CD4-positive, CD25-positive, alpha-beta regulatory T cell (primary cell): Measurements from ENCODE around the gene STRADB. TPM values are rescaled to one million over a fixed set of nuclear protein-coding genes. Genes with fewer than 3 reads are reported as not detected.

Source experiments
- ATAC-seq, 2 donors: fragments of 150-1000 bp; cut with Tn5 transposase; one replicate each; pipeline ENCODE4 v1.10.0; 2021; ENCODE audit warnings: low read depth in 2 of 2, moderate number of reproducible peaks in 2 of 2, moderate library complexity in 1 of 2
- DNase-seq, 3 donors: peaks; one replicate each; pipeline versions ENCODE4 v3.0.0 to v3.0.0-alpha.2; 2012 to 2022; ENCODE audit warnings: mixed read lengths in 1 of 3
- H3K27ac ChIP-seq: one replicate; pipeline ENCODE4 v1.7.0; 2013; ENCODE audit warnings: mild to moderate bottlenecking, low read length; ENCODE audit not compliant: insufficient read depth, poor library complexity, severe bottlenecking
- H3K27me3 ChIP-seq: one replicate; pipeline ENCODE4 v1.7.0; 2013; ENCODE audit warnings: low read length; ENCODE audit not compliant: control insufficient read depth, insufficient read depth
- H3K36me3 ChIP-seq: one replicate; pipeline ENCODE4 v1.7.0; 2013; ENCODE audit warnings: mild to moderate bottlenecking, low read length, moderate library complexity; ENCODE audit not compliant: control insufficient read depth, insufficient read depth
- H3K4me1 ChIP-seq: 2 replicates; pipeline ENCODE4 v1.7.0; 2013; ENCODE audit warnings: mild to moderate bottlenecking, low read length; ENCODE audit not compliant: insufficient read depth, control insufficient read depth, poor library complexity, severe bottlenecking
- H3K4me3 ChIP-seq: one replicate; pipeline ENCODE4 v1.7.0; 2013; ENCODE audit warnings: low read depth, mild to moderate bottlenecking, low read length, moderate library complexity
- H3K9me3 ChIP-seq, 2 experiments: 1 replicate in 1 of 2; 2 replicates in 1 of 2; pipeline ENCODE4 v1.7.0; 2013; ENCODE audit warnings: low read length in 2 of 2, mild to moderate bottlenecking in 1 of 2, moderate library complexity in 1 of 2; ENCODE audit not compliant: control insufficient read depth in 2 of 2
- H3K27ac Mint-ChIP-seq, 3 donors: one replicate each; pipeline ENCODE4 v1.8.0; 2020 to 2022; ENCODE audit warnings: mild to moderate bottlenecking in 3 of 3, mixed read lengths in 3 of 3, moderate library complexity in 2 of 3
- H3K27me3 Mint-ChIP-seq: one replicate; pipeline ENCODE4 v1.8.0; 2022; ENCODE audit warnings: mild to moderate bottlenecking, mixed read lengths
- H3K36me3 Mint-ChIP-seq: one replicate; pipeline ENCODE4 v1.8.0; 2020; ENCODE audit warnings: mixed read lengths
- H3K4me1 Mint-ChIP-seq, 4 donors: one replicate each; pipeline ENCODE4 v1.8.0; 2020 to 2022; ENCODE audit warnings: mixed read lengths in 4 of 4, mild to moderate bottlenecking in 1 of 4
- H3K4me3 Mint-ChIP-seq, 4 donors: one replicate each; pipeline ENCODE4 v1.8.0; 2020 to 2022; ENCODE audit warnings: mild to moderate bottlenecking in 4 of 4, mixed read lengths in 4 of 4, moderate library complexity in 3 of 4
- H3K9me3 Mint-ChIP-seq, 7 donors: one replicate each; pipeline ENCODE4 v1.8.0; 2020 to 2022; ENCODE audit warnings: mixed read lengths in 7 of 7, mild to moderate bottlenecking in 3 of 7, moderate library complexity in 2 of 7
- polyA plus RNA-seq, 4 donors: library from polyadenylated mRNA; unstranded; fragments of 300-500 nt; fragmentation: Illumina TruSeq; gene quantifications; one replicate each; pipeline ENCODE4 v1.2.3, GENCODE V29; 2021
- total RNA-seq: library from RNA; stranded (reverse); gene quantifications from one replicate; pipeline ENCODE4 v1.2.3, GENCODE V29; 2022

The STRADB gene
- total and polyA plus RNA-seq, 5 donors from 2014 or later, result 11.0 to 44.2 (median 34.4) TPM

DNA sequence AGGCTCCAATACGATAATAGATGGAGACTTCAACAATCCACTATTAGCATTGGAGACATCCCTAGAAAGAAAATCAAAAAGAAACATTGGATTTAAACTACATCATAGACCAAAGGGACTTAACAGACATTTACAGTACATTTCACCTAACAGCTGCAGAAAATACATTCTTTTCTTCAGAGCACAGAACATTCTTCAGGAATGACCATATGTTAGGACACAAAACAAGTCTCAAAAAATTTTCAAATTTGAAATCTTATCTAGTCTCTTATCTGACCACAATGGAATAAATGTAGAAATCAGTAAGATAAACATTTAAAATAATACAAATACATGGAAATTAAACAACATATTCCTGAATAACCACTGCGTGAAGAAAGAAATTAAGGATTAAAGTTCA, 68.7 kb downstream of the STRADB start:
- H3K27me3 Mint-ChIP-seq, result no peaks in the 10 kb centered on the region
- Histone ChIP-seq H3K36me3 (no peaks in the 10 kb centered on the region), H3K27me3 (no peaks in the 10 kb centered on the region), H3K4me1 (peaks cover 5% of the 10 kb centered on the region), H3K27ac (no peak overlapping the region), H3K4me3 (no peak overlapping the region), H3K9me3 (peaks cover 14 to 15% of the 10 kb centered on the region in 2 experiments)
- H3K9me3 Mint-ChIP-seq, result peaks cover 0 to 44% (median 8%) of the 10 kb centered on the region in 7 donors
- H3K4me3 Mint-ChIP-seq, result no peak overlapping the region
- H3K36me3 Mint-ChIP-seq, result peaks cover 21% of the 10 kb centered on the region
- H3K27ac Mint-ChIP-seq, result no peak overlapping the region
- DNase-seq (no peak), ATAC-seq (no peak)
- peaks cover 1 to 20% (median 6%) of the 10 kb centered on the region in 4 donors for H3K4me1 Mint-ChIP-seq

DNA sequence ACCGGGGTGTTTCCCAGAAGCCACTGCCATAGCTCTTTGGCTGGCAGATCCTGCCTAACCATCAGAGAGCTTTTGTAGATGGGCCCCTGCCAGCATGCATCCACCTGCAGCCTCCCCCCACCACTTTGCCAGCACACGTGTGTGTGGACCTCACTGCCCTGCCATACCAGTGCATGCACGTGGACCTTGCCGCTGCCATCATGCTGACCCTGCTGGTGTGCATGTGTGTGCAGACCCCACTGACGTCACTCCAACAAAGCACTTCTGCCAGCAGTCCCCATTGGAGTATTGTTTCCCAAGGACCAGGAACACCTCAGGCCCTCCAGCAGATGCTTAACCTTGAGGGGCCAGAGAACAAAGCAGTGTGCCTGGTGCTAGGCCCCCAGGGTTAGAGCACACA, 71.4 kb downstream of the STRADB start:
- peaks cover 4% of the 10 kb centered on the region for H3K27me3 Mint-ChIP-seq
- H3K4me3 Mint-ChIP-seq, result no peak overlapping the region
- peaks cover 9 to 38% (median 14%) of the 10 kb centered on the region in 4 donors for H3K4me1 Mint-ChIP-seq
- no peak overlapping the region for H3K27ac ChIP-seq
- no peak for ATAC-seq
- H3K4me1 ChIP-seq, result peaks cover 5% of the 10 kb centered on the region
- no peaks in the 10 kb centered on the region for H3K36me3 ChIP-seq
- peaks cover 21% of the 10 kb centered on the region for H3K36me3 Mint-ChIP-seq
- no peak overlapping the region for H3K27ac Mint-ChIP-seq
- H3K9me3 Mint-ChIP-seq, result peaks cover 0 to 62% (median 15%) of the 10 kb centered on the region in 7 donors
- H3K27me3 ChIP-seq, result no peaks in the 10 kb centered on the region
- DNase-seq, result no peak
- H3K4me3 ChIP-seq, result no peak overlapping the region
- H3K9me3 ChIP-seq, result peaks cover 14 to 15% of the 10 kb centered on the region in 2 experiments

- H3K36me3 Mint-ChIP-seq, result peaks cover 21% of the 10 kb centered on the region
- Histone ChIP-seq H3K27ac (no peak overlapping the region), H3K9me3 (peaks cover 10 to 15% of the 10 kb centered on the region in 2 experiments), H3K4me1 (peaks cover 5% of the 10 kb centered on the region), H3K4me3 (no peak overlapping the region), H3K27me3 (no peaks in the 10 kb centered on the region), H3K36me3 (no peaks in the 10 kb centered on the region)
- H3K27me3 Mint-ChIP-seq, result peaks cover 5% of the 10 kb centered on the region
- ATAC-seq (no peak), DNase-seq (no peak)
- H3K27ac Mint-ChIP-seq, result no peak overlapping the region
- H3K4me1 Mint-ChIP-seq, result peaks cover 9 to 38% (median 14%) of the 10 kb centered on the region in 4 donors
- H3K4me3 Mint-ChIP-seq, result no peak overlapping the region
- peaks cover 0 to 66% (median 15%) of the 10 kb centered on the region in 7 donors for H3K9me3 Mint-ChIP-seq
Measured at GRCh38 chr2:201523506-201523905, 72.0 kb downstream of the STRADB start.

Other genes starting within 250 kb of the STRADB start
- gene CASP8, start 191.2 kb upstream of the STRADB start, total RNA-seq, result 254 TPM
- 100 to 1,000 TPM in 1 of 4 donors, 10 to 100 TPM in 3; 63.8 to 112 (median 94.1) TPM for gene CASP8, start 191.2 kb upstream of the STRADB start, polyA plus RNA-seq
- gene FLACC1, start 94.4 kb upstream of the STRADB start, total RNA-seq, result 7.0 TPM
- gene FLACC1, start 94.4 kb upstream of the STRADB start, polyA plus RNA-seq, result 1 to 10 TPM in 2 of 4 donors, under 1 TPM in 2; 0.23 to 2.5 (median 1.0) TPM
- 66.5 TPM for gene TRAK2, start 282 bp upstream of the STRADB start, total RNA-seq
- gene TRAK2, start 282 bp upstream of the STRADB start, polyA plus RNA-seq, result 10 to 100 TPM; 53.0 to 65.2 (median 56.8) TPM
- gene TMEM237, start 191.8 kb downstream of the STRADB start, total RNA-seq, result 6.5 TPM
- gene TMEM237, start 191.8 kb downstream of the STRADB start, polyA plus RNA-seq, result 1 to 10 TPM; 2.4 to 5.5 (median 4.0) TPM
- gene MPP4, start 246.9 kb downstream of the STRADB start, total RNA-seq, result not detected
- not detected for gene MPP4, start 246.9 kb downstream of the STRADB start, polyA plus RNA-seq